ENCODE data around the gene CFAP92.
"Not testable (repeated sequence)": the region's sequence is repeated elsewhere in the genome, so short reads cannot be mapped to it uniquely, and the experiment has no call there.

Gene CFAP92

DNA sequence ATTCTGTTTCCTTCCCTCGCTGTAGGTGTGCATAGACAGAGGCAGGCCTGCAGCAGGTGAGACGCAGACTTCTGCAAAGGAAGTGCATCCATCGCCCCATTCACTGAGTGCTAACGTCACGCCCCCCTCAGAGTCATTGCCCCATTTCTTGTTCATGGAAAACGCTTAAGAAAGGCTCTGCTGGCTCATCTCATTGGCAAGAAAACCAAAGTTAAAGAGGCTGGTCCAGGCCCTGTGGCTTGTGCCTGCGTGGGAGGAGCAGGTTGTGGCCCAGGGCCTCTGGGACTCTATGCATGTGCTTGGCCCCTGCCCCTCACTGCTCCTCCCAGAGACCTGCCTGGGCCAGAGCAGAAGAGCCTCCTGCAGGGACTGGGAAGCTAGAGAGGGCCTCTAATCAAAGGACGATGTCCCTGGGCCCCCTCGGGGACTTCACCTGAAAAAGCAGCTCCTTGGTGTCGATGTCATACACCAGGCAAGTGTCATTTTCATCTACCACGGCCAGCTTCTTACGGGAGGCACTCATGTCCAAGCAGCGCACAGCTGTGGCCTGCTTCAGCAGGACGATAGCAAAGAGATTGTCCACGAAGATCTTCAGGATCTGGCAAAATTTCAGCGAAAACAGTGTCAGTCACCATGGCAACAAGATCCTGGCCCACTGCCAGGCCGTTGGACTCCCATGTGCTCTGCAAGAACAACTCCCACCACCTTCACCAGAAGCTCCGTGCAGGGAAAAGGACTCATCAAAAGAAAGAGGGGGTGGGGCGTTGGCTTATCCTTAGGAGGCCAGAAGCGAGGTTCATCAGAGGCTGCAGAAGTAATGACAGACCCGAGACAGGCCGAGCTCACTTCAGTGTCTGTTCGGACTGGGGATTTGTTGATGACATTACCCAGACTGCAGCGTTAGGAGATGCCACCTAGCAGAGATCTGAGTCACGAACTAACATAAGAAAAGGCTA lies 128.7 kb downstream of the CFAP92 start:
- not testable (repeated sequence) for DNase-seq (ENCODE audit: low read depth in 3 of 3)

DNA sequence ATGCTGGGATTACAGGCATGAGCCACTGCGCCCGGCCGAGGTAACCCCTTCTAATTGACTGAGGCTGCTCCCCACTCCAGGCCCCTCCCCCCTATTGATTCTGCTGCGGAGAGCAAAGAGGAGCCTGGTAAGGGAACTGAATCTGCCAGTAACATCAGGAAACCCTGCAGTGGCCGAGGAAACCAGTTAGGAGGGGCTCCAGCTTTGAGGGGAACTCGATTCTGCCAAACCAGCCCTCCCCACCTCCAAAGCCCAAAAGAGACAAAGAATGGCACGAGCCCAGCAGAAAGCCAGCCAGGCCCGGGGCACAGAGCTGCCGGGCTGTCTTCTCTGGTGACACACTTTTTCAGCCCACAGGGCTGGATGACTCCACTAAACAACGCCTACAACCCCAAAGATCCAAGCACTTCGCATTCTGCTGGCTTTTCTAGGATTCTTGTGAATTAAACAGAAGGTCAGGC lies 129.5 kb downstream of the CFAP92 start:
- no peak for DNase-seq (ENCODE audit: low read depth in 3 of 3)

DNA sequence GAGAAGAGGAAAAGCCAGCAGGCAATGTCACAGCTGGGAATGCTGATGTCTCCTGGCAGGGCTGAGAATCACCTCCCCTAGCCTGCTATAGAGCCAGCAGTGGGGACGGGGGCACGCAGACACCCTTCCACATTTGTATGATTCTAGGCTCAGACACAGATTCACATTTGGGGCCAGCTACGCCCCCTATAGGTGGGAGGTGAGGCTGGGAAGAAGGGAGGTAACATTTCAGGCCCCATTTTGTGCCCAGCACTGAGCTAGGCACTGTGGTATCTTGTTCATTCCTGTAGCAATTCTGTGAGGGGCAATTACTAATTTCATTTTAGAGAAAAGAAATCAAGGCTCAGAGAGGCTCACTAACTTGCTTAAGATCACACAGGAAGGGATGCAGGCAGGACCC lies 130.3 kb downstream of the CFAP92 start:
- DNase-seq (ENCODE audit: low read depth in 3 of 3): no peak

GRCh38 chr3:128861491-128861890 lies 132.4 kb downstream of the CFAP92 start:
- DNase-seq (ENCODE audit: low read depth in 3 of 3): no peak

Data from stimulated activated CD4-positive, alpha-beta T cell treated with anti-CD3 and anti-CD28 coated beads, TNF-alpha, amount 100 ng/mL, for 48 hours (primary cell).